NCI-H748 (cell line): ENCODE measurements around the gene SRGAP3.

ENCODE experiments used
- DNase-seq: peaks from one replicate; lab custom pipeline; 2025; ENCODE audit not compliant: unreplicated experiment; lab: John Stamatoyannopoulos, UW

The SRGAP3 gene

GRCh38 chr3:9121366-9122001 lies 128.0 kb downstream of the SRGAP3 start:
- DNase-seq, result no peak

- no peak for DNase-seq
Observed at GRCh38 chr3:9119331-9119730, 130.1 kb downstream of the SRGAP3 start.

DNA sequence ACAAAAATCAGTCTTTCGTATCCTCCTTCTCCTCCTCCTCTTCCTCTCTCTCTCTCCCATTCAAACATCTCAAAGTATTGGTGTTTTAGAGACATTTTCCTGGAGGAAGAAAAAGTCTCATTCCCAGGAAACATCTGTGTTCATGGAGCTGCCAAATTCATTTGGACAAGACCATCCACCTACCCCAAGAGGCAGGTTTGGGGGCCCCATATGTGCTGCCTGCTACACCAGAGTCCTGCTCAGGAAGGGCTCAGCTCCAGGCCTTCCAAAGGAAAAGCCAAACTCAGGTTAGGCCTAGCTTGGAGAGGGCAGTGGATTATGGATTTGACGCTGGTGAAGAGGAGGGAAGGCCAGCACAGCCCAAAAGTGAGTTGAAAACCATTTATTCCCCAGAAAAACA lies 131.2 kb downstream of the SRGAP3 start:
- DNase-seq, result no peak

GRCh38 chr3:9117220-9117619 lies 132.2 kb downstream of the SRGAP3 start:
- DNase-seq, result no peak

GRCh38 chr3:9116336-9116735 lies 133.1 kb downstream of the SRGAP3 start:
- DNase-seq, result no peak

DNA sequence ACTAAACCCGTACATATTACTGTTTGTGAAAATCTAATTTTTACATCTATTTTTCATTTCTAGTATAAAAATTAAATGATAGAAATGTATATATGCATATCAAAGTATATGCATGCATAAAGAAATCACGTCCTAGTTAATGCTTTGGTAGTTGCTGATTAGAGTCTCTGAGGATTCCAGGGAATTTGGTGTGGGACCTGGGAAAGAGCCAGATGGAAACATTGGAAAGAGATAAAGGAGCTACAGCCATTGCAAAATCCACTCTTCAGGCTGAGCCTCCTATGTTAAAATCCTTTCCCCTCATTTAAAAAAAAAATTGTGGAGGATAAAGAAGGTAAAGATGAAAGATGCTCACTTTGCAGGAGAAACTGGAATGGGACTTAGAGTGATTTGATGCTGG lies 134.1 kb downstream of the SRGAP3 start:
- no peak for DNase-seq

DNA sequence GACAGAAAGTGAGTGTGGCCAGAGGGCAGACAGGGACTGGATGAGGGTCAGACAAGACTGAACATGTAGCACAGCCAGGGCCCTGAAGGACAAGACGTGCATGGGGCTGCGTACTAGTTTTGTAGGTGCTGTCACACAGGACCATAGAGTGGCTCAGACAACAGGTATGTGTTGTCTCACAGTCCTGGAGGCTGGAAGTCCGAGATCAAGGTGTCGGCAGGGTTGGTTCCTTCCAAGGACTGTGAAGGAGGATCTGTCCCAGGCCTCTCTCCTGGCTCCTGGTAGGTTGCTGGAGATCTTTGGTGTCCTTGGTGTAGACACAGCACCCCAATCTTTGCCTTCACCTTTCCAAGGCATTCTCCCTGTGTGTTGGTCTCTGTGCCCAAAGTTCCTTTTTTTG lies 136.4 kb downstream of the SRGAP3 start:
- no peak for DNase-seq

DNA sequence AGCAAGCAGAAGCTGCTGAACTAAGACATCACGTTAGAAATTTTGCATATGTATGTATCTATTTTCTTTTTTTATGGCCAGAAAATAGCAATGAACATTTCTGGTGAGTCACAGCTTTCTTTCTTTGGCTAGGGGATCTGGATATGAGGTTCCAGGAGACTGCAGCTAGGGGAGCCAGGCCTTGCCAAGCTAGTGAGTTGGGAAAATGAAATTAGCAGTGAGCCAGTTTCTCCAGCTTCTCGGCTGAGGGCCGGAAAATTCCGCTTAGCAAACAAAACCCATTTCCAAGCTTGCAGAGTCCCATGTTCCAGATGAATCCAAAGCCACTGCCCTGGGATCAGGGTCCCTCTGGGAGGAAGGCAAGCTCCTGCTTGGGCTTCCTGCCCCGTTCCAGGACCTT lies 137.6 kb downstream of the SRGAP3 start:
- no peak for DNase-seq

DNA sequence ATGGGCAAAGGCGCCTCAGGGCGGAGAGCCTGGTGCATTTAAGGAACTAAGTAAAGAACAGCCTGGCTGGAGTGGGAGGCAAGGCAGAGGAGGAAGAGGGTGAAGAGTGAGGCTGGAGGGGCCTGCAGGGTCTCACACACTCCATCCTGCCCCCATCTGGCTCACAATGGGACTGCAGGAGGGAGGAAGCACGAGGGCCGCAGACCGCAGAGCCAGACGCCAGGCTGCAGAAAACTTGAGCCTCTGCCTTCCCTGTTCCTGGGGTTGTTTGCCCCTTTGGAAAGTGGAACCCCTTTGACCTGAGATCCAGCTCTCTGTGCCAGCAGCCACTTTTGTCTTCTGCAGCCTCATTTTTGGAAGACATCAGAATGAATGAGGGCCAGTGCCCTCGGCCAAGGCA lies 138.0 kb downstream of the SRGAP3 start:
- DNase-seq, result no peak

DNA sequence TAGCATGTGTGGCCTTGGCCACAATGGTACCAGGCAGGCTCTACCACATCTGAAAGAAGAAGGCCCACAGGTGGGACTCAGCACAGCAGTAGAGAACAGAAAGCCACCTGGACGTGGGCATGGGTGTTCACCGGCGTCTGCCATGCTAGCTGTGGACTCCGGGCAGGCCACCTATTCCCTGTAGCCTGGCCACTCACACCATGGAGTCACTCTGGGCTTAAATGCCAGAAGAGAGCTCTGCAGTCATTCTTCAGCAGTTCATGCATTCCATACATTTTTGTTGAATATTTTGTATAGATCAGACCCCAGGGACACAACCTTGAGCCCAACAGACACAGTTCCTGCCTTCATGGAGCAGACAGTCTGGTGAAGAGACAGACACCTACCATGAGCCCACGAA lies 138.6 kb downstream of the SRGAP3 start:
- DNase-seq, result no peak

DNA sequence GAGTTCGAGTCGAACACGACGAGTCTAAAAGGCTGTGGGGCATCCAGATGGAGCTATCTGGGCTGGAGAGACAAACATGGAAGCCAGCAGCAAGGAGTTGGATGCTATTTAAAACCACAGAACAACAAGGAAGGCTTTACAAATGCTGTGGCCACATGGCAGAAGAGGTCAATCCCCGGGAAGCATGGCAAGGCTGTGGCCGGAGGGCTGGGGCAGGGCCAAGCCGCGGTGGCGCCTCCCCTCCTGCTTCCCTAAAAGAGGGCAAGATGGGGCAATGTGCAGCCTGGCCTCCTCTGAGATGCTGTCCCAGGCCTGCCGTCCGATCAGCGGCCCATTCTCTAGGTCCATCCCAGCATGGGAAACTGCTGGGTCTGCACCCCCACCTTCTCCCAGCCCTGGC lies 139.1 kb downstream of the SRGAP3 start:
- no peak for DNase-seq

- no peak for DNase-seq
Observed at GRCh38 chr3:9109568-9109914, 139.9 kb downstream of the SRGAP3 start.

- DNase-seq, result no peak
Observed at GRCh38 chr3:9108876-9109567, 140.4 kb downstream of the SRGAP3 start.

- no peak for DNase-seq
Observed at GRCh38 chr3:9107738-9108137, 141.7 kb downstream of the SRGAP3 start.

DNA sequence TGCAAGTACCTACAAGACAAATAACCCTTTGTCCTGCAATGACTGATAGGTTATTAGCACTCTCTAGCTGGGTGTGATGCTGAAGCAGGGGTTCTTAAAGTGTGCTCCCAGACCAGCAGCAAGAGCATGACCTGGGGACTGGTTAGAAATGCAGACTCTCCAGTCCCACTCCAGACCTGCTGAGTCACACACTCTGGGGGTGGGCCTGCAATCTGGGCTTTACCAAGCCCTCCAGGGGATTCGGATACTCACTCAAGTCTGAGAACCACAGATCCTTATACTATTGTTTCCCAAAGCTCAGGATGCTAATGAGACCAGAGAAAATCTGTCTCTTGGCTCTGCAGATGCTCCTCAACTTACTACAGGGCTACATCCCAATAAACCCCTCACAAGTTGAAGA lies 144.0 kb downstream of the SRGAP3 start:
- no peak for DNase-seq

DNA sequence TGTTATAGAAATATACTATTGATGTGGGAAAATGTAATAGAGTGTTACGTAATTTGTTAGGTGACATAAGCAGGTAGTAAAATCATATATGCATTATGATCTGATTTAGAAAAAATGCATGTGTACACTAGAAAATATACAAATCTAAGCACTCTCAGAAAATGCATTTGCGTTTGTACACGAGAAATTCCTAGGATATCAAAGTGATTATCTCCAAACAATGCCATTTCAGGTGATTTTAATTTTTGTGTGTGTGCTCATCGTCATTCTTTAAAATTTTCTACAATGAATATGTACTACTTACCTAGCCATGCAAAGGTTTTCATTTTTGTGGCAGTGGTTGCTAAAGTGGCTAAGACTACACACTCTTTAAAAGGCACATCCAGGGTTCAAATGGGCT lies 145.3 kb downstream of the SRGAP3 start:
- no peak for DNase-seq

- peak; percentile 90 for DNase-seq
Observed at GRCh38 chr3:9102240-9102981, 147.0 kb downstream of the SRGAP3 start.

- DNase-seq, result no peak
Observed at GRCh38 chr3:9101286-9101685, 148.2 kb downstream of the SRGAP3 start.

DNA sequence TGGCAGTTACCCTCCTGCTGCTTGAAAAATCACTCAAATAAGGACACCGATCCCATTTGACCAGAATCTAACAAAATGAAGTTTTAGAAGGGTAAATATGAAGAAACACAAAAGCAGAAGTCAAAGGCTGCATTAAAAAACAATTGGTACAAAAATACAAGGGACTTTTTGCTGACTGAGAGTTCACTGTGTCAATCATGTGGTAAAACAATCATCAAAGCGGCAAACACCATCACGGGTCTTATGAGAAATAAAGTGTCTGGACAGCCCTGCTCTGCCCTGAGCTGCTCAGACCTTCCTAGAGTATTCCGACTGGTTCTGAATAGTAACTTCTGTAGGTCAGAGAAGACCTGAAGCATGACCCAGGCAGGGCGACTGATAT lies 148.9 kb downstream of the SRGAP3 start:
- DNase-seq, result no peak

- no peak for DNase-seq
Observed at GRCh38 chr3:9099702-9100512, 149.5 kb downstream of the SRGAP3 start.
